ENCODE data around the gene LDLRAP1.
"Not testable (repeated sequence)": the region's sequence is repeated elsewhere in the genome, so short reads cannot be mapped to it uniquely, and the experiment has no call there.

LDLRAP1 gene

DNA sequence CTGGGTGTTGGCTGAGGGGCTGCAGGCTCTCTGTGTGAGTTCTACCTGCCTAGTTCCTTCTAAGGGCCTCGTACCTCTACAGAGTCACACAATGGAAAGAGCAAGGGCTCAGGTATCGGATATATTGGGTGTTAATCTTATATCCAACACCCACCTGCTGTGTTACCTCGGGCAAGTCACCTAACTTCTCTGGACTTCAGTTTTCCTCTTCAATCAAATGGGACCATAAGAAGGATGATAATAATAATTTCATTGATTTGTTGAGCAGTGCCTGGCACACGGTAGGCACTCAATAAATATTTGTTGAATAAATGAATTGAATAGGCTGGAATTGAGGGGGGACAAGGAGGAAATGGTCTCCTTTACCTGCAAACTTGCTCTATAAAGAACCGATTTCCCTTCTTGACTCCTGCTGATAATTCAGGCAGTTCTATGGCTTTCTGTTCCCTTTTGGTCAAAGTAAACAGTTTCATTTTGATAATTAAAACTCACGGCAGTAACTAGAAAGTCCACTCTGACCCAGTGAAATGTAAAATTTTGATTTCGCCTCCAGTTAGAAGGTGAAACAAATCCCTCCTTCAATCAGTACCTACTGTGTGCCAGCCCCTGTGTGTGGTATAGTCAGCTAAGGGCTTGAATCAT, 56.7 kb downstream of the LDLRAP1 start:
- no peak for DNase-seq
- ATAC-seq (replicated peaks) = peak; percentile 83 to 84
- Mint-ChIP-seq H3K27ac (no peak overlapping the region), H3K36me3 (peaks cover 4 to 5% of the 10 kb centered on the region in 2 donors), H3K4me3 (no peak overlapping the region), H3K9me3 (peaks cover 4% of the 10 kb centered on the region in 2 donors), H3K27me3 (peaks cover 29 to 35% of the 10 kb centered on the region in 2 donors), H3K4me1 (peaks cover 11 to 29% of the 10 kb centered on the region in 2 donors)

DNA sequence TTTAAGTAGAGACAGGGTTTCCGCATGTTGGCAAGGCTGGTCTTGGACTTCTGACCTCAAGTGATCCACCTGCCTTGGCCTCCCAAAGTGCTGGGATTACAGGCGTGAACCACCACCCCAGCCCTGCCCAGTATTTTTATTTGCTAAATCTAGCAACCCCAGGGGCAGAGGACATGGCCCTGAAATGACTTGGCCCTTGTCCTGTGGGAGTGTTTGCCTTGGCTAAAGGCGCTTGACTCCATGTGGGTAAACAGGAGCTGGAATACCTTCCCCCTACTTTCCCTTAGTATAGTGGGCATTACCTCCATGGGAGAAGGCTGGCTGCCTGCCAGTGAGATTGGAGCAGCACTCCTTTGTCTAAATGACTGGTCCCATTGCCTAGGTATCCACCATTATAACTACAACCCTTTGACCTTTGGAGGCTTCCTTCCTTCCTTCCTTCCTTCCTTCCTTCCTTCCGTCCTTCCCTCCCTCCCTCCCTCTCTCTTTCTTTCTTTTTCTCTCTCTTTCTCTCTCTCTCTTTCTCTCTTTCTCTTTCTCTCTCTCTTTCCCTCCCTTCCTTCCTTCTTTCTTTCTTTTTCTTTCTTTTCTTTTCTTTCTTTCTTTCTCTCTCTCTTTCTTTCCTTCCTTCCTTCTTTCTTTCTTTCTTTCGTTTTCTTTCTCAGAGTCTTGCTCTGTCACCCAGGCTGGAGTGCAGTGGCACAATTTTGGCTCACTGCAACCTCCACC, 57.7 kb downstream of the LDLRAP1 start:
- not testable (repeated sequence) for ATAC-seq (replicated peaks); H3K4me3 Mint-ChIP-seq; H3K27ac Mint-ChIP-seq; H3K9me3 Mint-ChIP-seq; DNase-seq; H3K36me3 Mint-ChIP-seq
- Mint-ChIP-seq H3K27me3 (peaks cover 26 to 38% of the 10 kb centered on the region in 2 donors), H3K4me1 (peaks cover 11 to 29% of the 10 kb centered on the region in 2 donors)

DNA sequence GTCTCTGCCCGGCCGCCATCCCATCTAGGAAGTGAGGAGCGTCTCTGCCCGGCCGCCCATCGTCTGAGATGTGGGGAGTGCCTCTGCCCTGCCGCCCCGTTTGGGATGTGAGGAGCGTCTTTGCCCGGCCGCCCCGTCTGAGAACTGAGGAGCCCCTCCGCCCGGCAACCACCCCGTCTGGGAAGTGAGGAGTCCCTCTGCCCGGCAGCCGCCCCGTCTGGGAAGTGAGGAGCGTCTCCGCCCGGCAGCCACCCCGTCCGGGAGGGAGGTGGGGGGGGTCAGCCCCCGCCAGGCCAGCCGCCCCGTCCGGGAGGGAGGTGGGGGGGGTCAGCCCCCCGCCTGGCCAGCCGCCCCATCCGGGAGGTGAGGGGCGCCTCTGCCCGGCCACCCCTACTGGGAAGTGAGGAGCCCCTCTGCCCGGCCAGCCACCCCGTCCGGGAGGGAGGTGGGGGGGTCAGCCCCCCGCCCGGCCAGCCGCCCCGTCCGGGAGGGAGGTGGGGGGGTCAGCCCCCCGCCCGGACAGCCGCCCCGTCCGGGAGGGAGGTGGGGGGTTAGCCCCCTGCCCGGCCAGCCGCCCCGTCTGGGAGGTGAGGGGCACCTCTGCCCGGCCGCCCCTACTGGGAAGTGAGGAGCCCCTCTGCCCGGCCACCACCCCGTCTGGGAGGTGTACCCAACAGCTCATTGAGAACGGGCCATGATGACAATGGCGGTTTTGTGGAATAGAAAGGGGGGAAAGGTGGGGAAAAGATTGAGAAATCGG, 60.6 kb downstream of the LDLRAP1 start:
- H3K27me3 Mint-ChIP-seq = peaks cover 25 to 40% of the 10 kb centered on the region in 2 donors
- peaks cover 16 to 33% of the 10 kb centered on the region in 2 donors for H3K4me1 Mint-ChIP-seq
- H3K27ac Mint-ChIP-seq; DNase-seq; ATAC-seq (replicated peaks); H3K4me3 Mint-ChIP-seq; H3K36me3 Mint-ChIP-seq; H3K9me3 Mint-ChIP-seq: not testable (repeated sequence)

DNA sequence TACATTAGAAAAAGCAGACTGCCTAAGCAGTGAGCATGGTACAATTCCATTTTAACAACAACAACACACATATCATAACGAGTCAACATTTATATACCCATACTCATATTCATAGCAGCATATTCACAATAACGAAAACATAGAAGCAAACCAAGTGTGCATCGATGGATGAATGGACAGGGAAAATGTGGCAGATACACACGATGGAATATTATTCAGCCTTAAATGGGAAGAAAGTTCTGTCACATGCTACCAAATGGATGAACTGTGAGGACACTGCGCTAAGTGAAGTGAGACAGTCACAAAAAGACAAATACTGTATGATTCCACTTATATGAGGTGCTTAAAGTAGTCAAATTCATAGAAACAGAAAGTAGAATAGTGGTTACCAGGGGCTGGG, 63.7 kb downstream of the LDLRAP1 start:
- Mint-ChIP-seq H3K27ac (no peak overlapping the region), H3K9me3 (no peaks in the 10 kb centered on the region), H3K4me3 (no peak overlapping the region), H3K27me3 (peaks cover 29 to 38% of the 10 kb centered on the region in 2 donors), H3K4me1 (peaks cover 5 to 6% of the 10 kb centered on the region in 2 donors), H3K36me3 (no peaks in the 10 kb centered on the region)
- ATAC-seq (replicated peaks) (no peak), DNase-seq (no peak)

DNA sequence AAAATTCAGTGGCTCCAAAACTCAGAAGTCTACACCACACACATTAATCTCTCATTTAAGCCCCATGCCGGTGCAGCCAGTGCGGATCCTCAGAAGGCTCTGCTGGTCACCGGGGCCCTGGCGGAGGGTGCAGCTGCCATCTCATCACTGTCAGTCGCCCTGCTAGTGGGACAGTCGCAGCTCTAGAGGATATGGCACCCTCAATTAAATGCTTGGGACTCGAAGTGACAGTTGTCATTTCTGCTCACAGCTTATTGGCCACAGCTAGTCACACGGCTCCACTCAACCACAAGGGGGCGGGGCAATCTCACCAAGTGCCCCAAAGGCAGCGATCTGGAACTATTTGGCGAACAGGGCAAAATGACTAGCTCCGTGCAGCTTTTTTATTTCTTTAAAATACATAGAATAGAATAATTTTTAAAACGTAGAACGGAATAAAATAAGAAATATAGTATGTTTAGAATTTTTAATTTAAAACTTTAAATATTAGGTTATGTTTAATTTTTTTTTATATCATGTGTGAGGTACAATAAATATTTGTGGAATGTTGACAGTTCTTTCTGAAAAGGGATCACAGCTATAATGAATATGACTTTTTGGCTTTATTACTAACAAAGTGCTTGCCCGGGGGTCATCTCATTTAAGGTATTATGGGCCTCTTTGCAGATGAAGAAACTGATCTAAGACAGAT, 65.2 kb downstream of the LDLRAP1 start:
- H3K9me3 Mint-ChIP-seq = no peaks in the 10 kb centered on the region
- no peaks in the 10 kb centered on the region for H3K36me3 Mint-ChIP-seq
- H3K4me1 Mint-ChIP-seq = peaks cover 5 to 6% of the 10 kb centered on the region in 2 donors
- peak overlapping the region in 1 of 2 donors; percentile 47 for H3K4me3 Mint-ChIP-seq
- ATAC-seq (replicated peaks) (peak; percentile 99), DNase-seq (peak; percentile 64)
- no peak overlapping the region for H3K27ac Mint-ChIP-seq
- H3K27me3 Mint-ChIP-seq = peaks cover 37 to 38% of the 10 kb centered on the region in 2 donors

DNA sequence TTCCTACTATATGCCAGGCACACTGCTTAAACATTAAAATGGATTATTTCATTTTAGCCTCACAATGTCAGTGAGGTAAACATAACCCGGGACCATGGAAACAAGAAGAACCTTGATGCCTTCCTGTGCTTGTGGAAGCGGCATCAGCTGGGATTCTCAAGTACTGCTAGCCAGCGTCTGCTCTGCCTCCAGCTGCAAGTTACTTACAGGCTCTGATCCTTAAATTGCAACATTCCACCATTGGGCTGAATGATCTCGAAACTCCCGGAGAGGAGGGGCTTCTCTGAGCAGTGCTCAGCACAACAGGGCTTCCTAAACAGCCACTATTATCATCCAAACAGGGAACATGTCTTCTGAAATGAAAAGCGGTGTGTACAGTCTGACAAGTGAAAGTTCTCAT, 66.5 kb downstream of the LDLRAP1 start:
- ATAC-seq (replicated peaks) (no peak), DNase-seq (no peak)
- Mint-ChIP-seq H3K36me3 (no peaks in the 10 kb centered on the region), H3K4me1 (peaks cover 12 to 16% of the 10 kb centered on the region in 2 donors), H3K4me3 (no peak overlapping the region), H3K27ac (no peak overlapping the region), H3K9me3 (no peaks in the 10 kb centered on the region), H3K27me3 (peaks cover 37 to 38% of the 10 kb centered on the region in 2 donors)

DNA sequence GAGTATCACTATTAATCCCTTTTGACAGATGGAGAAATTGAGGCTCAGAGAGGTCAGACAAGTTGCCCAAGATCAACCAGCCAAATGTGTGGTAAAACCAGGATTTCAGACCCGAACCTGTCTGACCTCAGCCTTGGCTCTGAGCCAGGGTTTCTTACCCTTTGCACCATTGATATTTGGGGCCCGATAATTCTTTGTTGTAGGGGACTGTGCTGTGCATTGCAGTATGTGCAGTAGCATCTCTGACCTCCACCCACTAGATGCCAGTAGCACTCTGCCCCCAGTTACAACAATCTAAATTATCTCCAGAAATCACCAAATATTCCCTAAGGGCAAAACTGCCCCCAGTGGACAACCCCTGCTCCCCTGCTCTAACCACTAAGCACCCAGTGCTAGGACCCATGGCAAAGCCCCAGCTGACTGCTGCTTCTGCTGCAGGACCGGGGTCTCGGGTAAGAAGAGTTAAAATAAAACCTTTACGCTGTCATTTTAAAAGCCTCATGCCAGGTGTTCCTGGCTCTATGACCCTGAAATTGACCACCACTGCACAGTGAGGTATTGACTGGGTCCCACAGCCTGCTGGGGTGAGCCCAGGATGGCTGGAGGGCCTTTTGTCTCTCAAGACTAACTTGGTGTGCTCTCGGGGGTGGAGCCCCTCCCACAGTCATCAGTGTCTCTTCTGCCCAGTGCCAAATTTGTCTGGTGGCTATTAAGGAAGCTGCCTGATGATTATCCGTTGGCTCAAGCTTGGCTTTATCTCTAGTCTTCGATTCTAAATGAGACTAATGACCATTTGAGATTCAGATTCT, 67.6 kb downstream of the LDLRAP1 start:
- ATAC-seq (replicated peaks) = no peak
- no peak for DNase-seq
- Mint-ChIP-seq H3K27ac (no peak overlapping the region), H3K4me1 (peaks cover 21 to 27% of the 10 kb centered on the region in 2 donors), H3K9me3 (no peaks in the 10 kb centered on the region), H3K36me3 (no peaks in the 10 kb centered on the region), H3K4me3 (no peak overlapping the region), H3K27me3 (peaks cover 34 to 36% of the 10 kb centered on the region in 2 donors)

DNA sequence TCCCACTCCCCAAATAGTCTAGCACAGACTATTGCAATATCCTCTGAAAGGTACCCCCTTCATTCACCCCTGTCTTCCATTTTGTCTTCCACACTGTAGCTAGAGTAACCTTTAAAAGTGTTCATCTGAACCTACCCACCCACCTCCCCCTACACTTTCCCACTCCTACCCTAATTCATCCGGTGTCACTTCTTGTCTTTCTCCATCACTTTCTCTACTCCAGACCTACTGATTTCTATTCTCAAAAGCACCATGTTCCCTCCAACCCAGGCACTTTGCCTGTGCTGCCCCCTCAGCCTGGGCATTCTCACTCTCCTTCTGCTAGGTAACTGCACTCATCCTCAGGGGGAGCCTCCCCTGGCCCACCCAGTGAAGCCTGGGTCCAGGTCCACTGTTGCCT, 68.4 kb downstream of the LDLRAP1 start:
- Mint-ChIP-seq H3K27me3 (peaks cover 30% of the 10 kb centered on the region in 2 donors), H3K36me3 (no peaks in the 10 kb centered on the region), H3K27ac (no peak overlapping the region), H3K9me3 (no peaks in the 10 kb centered on the region), H3K4me1 (peaks cover 21 to 27% of the 10 kb centered on the region in 2 donors), H3K4me3 (no peak overlapping the region)
- DNase-seq = no peak
- ATAC-seq (replicated peaks) = no peak

DNA sequence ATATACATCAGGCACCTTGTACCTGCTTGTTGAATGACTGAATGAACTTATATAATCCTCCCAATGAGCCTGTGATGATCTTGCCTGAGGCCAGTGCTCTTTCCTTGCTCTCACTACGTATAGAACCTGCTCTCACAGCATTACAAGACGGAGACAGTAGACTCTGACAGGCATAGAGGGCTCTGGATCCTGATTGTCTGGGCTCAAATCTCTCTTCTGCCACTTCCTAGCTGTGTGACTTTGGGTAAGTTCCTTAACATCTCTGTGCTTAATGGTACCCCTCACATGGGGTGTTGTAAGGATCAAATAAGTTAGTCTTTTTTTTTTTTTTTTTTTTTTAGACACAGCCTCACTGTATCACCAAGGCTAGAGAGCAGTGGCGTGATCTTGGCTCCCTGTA, 69.0 kb downstream of the LDLRAP1 start:
- Mint-ChIP-seq H3K36me3 (no peaks in the 10 kb centered on the region), H3K27ac (no peak overlapping the region), H3K27me3 (peaks cover 24% of the 10 kb centered on the region in 2 donors), H3K4me3 (no peak overlapping the region), H3K9me3 (no peaks in the 10 kb centered on the region), H3K4me1 (peaks cover 19 to 27% of the 10 kb centered on the region in 2 donors)
- ATAC-seq (replicated peaks) (no peak), DNase-seq (no peak)

DNA sequence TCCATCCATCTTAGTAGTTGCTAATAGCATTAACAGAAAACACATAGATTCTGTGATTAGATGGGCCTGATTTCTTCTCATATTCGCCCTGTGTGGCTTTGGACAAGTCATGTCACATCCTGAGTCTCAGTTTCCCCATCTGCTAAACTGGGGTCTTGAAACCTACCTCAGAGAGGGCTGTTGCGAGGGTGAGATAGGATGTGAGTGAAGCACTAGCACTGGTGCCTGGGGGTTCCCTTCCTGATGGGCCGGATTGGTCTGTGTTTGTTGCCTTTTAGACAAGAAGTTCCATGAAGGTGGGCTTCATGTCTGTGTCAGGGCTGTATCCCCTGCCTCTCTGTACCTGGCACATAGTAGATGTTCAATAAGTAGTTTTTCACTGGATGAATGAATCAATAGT, 69.7 kb downstream of the LDLRAP1 start:
- no peak overlapping the region for H3K27ac Mint-ChIP-seq
- ATAC-seq (replicated peaks) (no peak), DNase-seq (no peak)
- H3K36me3 Mint-ChIP-seq = no peaks in the 10 kb centered on the region
- no peaks in the 10 kb centered on the region for H3K9me3 Mint-ChIP-seq
- peaks cover 20 to 33% of the 10 kb centered on the region in 2 donors for H3K4me1 Mint-ChIP-seq
- no peak overlapping the region for H3K4me3 Mint-ChIP-seq
- peaks cover 23 to 25% of the 10 kb centered on the region in 2 donors for H3K27me3 Mint-ChIP-seq

DNA sequence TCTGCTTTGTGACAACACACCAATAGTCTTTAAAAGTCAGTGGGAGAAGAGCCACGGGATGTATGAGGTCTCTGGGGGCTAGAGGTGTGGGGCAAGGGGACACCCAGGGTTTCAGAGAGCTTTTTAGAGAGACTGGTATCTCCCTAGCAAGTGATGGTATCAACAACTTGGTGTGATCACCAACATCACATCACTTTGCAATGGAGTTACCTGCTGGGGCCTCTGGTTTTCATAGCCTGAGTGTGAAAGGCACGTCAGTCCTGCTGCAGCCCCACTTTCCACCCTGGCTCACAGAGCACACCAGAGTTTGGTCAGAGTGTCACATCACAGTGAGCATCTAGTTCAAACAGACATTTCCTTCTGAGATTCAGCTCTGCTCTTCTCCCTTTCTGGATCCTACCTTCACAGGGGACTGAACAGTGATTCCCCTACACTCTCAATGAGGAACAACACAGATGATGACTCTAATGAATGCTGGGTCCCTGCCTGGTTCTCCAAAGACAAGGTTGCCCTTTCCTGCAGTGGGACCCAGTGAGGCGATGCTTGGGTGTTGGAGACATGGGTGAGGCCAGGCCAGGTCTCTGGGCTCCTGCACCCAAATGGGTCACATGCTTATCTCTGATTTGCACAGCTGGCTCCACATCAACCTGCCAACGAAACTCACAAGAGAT, 71.2 kb downstream of the LDLRAP1 start:
- H3K4me3 Mint-ChIP-seq = peak overlapping the region in 1 of 2 donors; percentile 9
- no peak overlapping the region for H3K27ac Mint-ChIP-seq
- H3K9me3 Mint-ChIP-seq = no peaks in the 10 kb centered on the region
- peaks cover 36 to 38% of the 10 kb centered on the region in 2 donors for H3K27me3 Mint-ChIP-seq
- no peaks in the 10 kb centered on the region for H3K36me3 Mint-ChIP-seq
- ATAC-seq (replicated peaks) (peak; percentile 24 to 49), DNase-seq (no peak)
- H3K4me1 Mint-ChIP-seq = peaks cover 24 to 39% of the 10 kb centered on the region in 2 donors

DNA sequence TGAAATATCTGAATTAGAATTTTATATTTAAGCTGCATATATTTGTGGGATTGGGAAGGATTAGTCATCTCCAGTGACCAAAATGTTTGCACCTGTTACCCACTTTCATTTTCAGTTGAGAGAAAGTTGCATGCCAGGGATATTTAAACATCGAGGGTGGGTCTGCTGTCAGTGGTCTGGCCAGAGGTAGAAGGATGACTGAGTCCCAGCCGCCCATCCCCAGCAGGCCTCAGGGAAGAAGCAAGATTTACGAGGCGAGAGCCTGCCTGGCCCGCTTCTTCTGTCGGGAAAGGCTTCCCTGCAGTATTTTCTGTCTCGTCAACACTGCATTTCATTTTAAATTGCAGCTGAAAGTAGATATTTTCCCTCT, 71.8 kb downstream of the LDLRAP1 start:
- ATAC-seq (replicated peaks) (no peak), DNase-seq (no peak)
- Mint-ChIP-seq H3K27me3 (peaks cover 41 to 44% of the 10 kb centered on the region in 2 donors), H3K27ac (no peak overlapping the region), H3K4me1 (peaks cover 29 to 45% of the 10 kb centered on the region in 2 donors), H3K9me3 (no peaks in the 10 kb centered on the region), H3K36me3 (no peaks in the 10 kb centered on the region), H3K4me3 (no peak overlapping the region)

DNA sequence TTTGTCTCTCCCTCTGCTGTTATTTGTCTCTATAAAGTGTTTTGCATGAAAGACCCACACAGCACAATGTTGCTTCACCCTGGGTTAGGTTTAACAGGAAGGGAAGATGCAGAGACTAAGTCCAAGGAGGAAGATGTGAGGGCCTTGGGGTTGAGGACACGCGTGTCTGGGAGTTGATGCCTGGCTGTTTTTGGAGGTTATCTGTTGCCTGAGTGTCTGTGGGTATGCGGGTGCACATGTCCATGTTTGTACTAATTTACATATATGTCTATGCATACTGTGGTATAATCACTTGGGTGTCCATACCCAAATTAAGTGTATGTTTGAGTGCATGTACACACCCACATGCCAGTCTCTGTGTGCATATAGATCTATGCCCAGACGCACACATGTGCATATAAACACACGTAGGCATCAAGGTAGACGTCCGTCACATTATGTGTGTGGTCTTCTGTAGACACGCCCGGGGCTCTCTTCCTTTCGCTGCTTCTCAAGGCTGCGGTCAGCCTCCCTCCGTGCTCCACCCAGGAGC, 72.2 kb downstream of the LDLRAP1 start:
- no peaks in the 10 kb centered on the region for H3K36me3 Mint-ChIP-seq
- ATAC-seq (replicated peaks) = peak; percentile 17 to 21
- H3K4me3 Mint-ChIP-seq = peak overlapping the region; percentile 48 to 74
- peak overlapping the region; percentile 20 for H3K27ac Mint-ChIP-seq
- peaks cover 43 to 47% of the 10 kb centered on the region in 2 donors for H3K27me3 Mint-ChIP-seq
- no peaks in the 10 kb centered on the region for H3K9me3 Mint-ChIP-seq
- peaks cover 33 to 49% of the 10 kb centered on the region in 2 donors for H3K4me1 Mint-ChIP-seq
- no peak for DNase-seq

Data from stimulated activated naive B cell treated with anti-CD40 and anti-IgM and Interleukin-4, amounts not matched to agents 10 μg/mL and 1 μg/mL and 100 μg/mL, for 72 hours (primary cell).